RWPE2 (cell line): Measurements from ENCODE around the gene COL25A1.

Experiments
- ATAC-seq: fragments of 200-7000 bp; cut with Tn5 transposase; 3 replicates; pipeline ENCODE4 v1.9.1; 2021; ENCODE audit warnings: low read depth
- DNase-seq: peaks from one replicate; pipeline ENCODE4 v3.0.0-alpha.2; 2020; ENCODE audit warnings: low spot score
- H3K27ac ChIP-seq: fragments of 450-650 bp; 2 replicates; pipeline ENCODE4 v1.5.1; 2017; ENCODE audit warnings: mild to moderate bottlenecking; ENCODE audit not compliant: poor library complexity, severe bottlenecking
- H3K27me3 ChIP-seq: fragments of 250-450 bp; sonication (Bioruptor Pico); 2 replicates; pipeline ENCODE4 v1.5.1; 2021; ENCODE audit warnings: mild to moderate bottlenecking, moderate library complexity; ENCODE audit not compliant: insufficient read depth, poor library complexity, severe bottlenecking
- H3K36me3 ChIP-seq: fragments of 250-450 bp; sonication (Bioruptor Pico); 2 replicates; pipeline ENCODE4 v1.5.1; 2020; ENCODE audit warnings: low read depth, mild to moderate bottlenecking, moderate library complexity
- H3K4me1 ChIP-seq: fragments of 250-450 bp; sonication (Bioruptor Pico); 2 replicates; pipeline ENCODE4 v1.5.1; 2021; ENCODE audit warnings: mild to moderate bottlenecking, moderate library complexity; ENCODE audit not compliant: insufficient read depth, poor library complexity, severe bottlenecking
- H3K4me3 ChIP-seq: fragments of 250-450 bp; sonication (Bioruptor Pico); 2 replicates; pipeline ENCODE4 v1.5.1; 2021; ENCODE audit warnings: mild to moderate bottlenecking, moderate library complexity; ENCODE audit not compliant: severe bottlenecking
- H3K9me3 ChIP-seq: fragments of 250-450 bp; sonication (Bioruptor Pico); 2 replicates; pipeline ENCODE4 v1.5.1; 2021; ENCODE audit warnings: mild to moderate bottlenecking, moderate library complexity; ENCODE audit not compliant: severe bottlenecking
- TF ChIP-seq, protein P1 (sequence below): fragments of 450-650 bp; IDR thresholded peaks from one replicate; pipeline ENCODE4 v1.5.1; 2017; ENCODE audit warnings: mild to moderate bottlenecking, moderate library complexity; ENCODE audit not compliant: poor library complexity, severe bottlenecking

The COL25A1 gene

GRCh38 chr4:108982402-108983185, 319.9 kb downstream of the COL25A1 start:
- no peak for ATAC-seq
- TF ChIP-seq, protein P1, sequence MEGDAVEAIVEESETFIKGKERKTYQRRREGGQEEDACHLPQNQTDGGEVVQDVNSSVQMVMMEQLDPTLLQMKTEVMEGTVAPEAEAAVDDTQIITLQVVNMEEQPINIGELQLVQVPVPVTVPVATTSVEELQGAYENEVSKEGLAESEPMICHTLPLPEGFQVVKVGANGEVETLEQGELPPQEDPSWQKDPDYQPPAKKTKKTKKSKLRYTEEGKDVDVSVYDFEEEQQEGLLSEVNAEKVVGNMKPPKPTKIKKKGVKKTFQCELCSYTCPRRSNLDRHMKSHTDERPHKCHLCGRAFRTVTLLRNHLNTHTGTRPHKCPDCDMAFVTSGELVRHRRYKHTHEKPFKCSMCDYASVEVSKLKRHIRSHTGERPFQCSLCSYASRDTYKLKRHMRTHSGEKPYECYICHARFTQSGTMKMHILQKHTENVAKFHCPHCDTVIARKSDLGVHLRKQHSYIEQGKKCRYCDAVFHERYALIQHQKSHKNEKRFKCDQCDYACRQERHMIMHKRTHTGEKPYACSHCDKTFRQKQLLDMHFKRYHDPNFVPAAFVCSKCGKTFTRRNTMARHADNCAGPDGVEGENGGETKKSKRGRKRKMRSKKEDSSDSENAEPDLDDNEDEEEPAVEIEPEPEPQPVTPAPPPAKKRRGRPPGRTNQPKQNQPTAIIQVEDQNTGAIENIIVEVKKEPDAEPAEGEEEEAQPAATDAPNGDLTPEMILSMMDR: no peak
- Histone ChIP-seq H3K9me3 (no peaks in the 10 kb centered on the region), H3K27me3 (no peaks in the 10 kb centered on the region), H3K36me3 (no peaks in the 10 kb centered on the region), H3K27ac (no peak overlapping the region), H3K4me1 (no peaks in the 10 kb centered on the region), H3K4me3 (no peak overlapping the region)
- DNase-seq: no peak

GRCh38 chr4:108980455-108981239, 321.8 kb downstream of the COL25A1 start:
- ATAC-seq (no peak), DNase-seq (no peak)
- no peaks in the 10 kb centered on the region for H3K9me3 ChIP-seq
- H3K4me3 ChIP-seq: no peak overlapping the region
- H3K4me1 ChIP-seq: no peaks in the 10 kb centered on the region
- H3K27ac ChIP-seq: no peak overlapping the region
- no peaks in the 10 kb centered on the region for H3K27me3 ChIP-seq
- H3K36me3 ChIP-seq: no peaks in the 10 kb centered on the region
- TF ChIP-seq, protein P1: no peak

- Histone ChIP-seq H3K27ac (no peak overlapping the region), H3K4me3 (no peak overlapping the region), H3K9me3 (no peaks in the 10 kb centered on the region), H3K4me1 (no peaks in the 10 kb centered on the region), H3K36me3 (no peaks in the 10 kb centered on the region), H3K27me3 (no peaks in the 10 kb centered on the region)
- TF ChIP-seq, protein P1: no peak
- no peak for DNase-seq
- ATAC-seq: no peak
These were observed 322.7 kb downstream of the COL25A1 start for GRCh38 chr4:108979759-108980158.

DNA sequence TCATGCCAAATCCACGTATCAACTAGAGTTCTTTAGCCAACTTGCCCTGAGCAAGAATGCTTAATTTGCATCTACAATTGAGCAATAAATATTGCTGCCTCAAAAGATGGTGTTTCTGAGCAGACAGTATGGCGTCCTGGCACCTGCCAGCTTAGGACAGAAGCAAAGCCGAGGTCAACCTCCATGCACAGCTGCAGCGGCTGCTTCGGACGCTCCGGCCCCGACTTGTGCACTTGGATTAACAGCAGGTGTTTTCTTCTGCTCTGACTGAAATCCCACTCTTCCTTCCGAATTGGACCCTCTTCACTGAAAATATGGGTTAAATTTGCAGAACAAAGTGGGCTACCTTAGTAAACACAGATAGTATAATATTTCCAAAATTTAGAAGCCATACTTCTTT, 324.4 kb downstream of the COL25A1 start:
- no peak for ATAC-seq
- DNase-seq: no peak
- TF ChIP-seq, protein P1: no peak

More for the DNA sequence above, 324.4 kb downstream of the COL25A1 start:
- no peaks in the 10 kb centered on the region for H3K9me3 ChIP-seq
- no peak overlapping the region for H3K4me3 ChIP-seq
- no peak overlapping the region for H3K27ac ChIP-seq
- no peaks in the 10 kb centered on the region for H3K27me3 ChIP-seq
- no peaks in the 10 kb centered on the region for H3K4me1 ChIP-seq
- H3K36me3 ChIP-seq: no peaks in the 10 kb centered on the region
